GM12873 (cell line): ENCODE measurements around the gene CFAP74.

ENCODE experiments used
- TF ChIP-seq, protein P1 (sequence below): IDR thresholded peaks from 2 replicates; pipeline ENCODE4 v1.5.1; 2012; ENCODE audit warnings: low read depth, mild to moderate bottlenecking, moderate library complexity, low read length, control low read depth; ENCODE audit not compliant: insufficient read depth; ENCODE audit errors: missing control alignments

Gene CFAP74

DNA sequence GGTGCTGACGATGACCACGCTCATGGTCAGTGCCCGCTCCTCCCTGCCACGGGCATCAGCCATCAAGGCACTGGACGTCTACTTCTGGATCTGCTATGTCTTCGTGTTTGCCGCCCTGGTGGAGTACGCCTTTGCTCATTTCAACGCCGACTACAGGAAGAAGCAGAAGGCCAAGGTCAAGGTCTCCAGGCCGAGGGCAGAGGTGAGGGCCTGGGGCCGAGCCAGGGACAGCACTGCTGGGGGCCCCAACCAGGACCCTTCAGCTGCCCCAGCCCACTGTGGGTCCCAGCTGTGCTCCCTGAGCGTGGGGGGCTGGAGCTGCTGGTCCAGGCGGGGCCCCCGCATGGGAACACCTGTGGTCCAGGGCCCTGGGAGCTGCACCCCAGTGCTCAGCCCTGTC is 26.0 kb upstream of the CFAP74 start:
- TF ChIP-seq, protein P1, sequence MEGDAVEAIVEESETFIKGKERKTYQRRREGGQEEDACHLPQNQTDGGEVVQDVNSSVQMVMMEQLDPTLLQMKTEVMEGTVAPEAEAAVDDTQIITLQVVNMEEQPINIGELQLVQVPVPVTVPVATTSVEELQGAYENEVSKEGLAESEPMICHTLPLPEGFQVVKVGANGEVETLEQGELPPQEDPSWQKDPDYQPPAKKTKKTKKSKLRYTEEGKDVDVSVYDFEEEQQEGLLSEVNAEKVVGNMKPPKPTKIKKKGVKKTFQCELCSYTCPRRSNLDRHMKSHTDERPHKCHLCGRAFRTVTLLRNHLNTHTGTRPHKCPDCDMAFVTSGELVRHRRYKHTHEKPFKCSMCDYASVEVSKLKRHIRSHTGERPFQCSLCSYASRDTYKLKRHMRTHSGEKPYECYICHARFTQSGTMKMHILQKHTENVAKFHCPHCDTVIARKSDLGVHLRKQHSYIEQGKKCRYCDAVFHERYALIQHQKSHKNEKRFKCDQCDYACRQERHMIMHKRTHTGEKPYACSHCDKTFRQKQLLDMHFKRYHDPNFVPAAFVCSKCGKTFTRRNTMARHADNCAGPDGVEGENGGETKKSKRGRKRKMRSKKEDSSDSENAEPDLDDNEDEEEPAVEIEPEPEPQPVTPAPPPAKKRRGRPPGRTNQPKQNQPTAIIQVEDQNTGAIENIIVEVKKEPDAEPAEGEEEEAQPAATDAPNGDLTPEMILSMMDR: no peak

DNA sequence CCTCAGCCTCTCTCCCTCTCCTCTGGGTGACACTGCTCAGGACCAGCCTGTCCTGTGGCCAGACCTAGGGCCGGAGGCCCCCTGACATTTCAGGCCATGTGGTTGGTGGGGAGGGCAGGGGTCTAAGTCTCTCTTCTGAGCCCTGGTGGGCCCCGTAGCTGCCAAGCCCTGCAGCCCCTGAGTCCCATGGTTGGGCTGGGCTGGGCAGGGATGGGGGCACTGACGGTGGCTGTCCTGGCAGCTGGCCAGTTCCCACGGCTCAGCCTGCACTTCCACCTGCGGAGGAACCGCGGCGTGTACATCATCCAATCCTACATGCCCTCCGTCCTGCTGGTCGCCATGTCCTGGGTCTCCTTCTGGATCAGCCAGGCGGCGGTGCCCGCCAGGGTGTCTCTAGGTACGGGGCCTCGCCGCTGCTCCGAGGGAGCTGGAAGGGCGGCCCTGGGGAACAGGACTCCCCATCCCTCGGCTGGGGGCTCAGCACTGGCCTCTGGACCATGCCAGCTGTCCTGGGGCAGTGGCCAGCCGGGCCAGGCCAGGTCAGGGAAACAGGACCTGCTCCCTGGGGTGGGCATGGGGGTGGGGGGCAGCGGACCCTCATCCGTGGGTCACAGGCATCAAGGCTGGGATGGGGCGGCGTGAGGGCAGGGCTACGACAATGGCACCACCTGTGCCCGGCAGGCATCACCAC is 25.4 kb upstream of the CFAP74 start:
- TF ChIP-seq, protein P1: no peak

DNA sequence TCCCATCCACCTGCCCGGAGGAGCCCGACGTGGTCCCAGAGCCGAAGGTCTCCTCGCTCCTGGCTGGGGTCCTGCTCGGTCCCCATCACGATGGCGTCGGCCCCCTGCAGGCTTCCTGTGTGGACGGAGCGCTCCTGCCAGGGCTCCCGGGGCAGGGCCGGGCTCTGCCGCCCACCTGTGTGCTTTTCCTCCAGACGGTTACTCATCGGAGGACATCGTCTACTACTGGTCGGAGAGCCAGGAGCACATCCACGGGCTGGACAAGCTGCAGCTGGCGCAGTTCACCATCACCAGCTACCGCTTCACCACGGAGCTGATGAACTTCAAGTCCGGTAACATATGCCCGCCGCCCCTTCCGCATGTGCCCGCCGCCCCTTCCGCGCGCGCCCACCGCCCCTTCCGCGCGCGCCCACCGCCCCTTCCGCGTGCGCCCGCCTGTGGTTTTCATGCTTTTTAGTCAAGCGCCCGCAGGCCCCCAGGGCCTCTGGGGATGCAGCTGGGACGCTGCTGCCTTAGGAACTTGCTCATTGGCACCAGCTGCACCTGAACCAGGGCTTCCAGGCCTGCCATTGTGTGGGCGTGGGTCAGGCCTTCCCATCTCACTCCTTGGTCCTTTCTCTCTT is 24.5 kb upstream of the CFAP74 start:
- TF ChIP-seq, protein P1: no peak

DNA sequence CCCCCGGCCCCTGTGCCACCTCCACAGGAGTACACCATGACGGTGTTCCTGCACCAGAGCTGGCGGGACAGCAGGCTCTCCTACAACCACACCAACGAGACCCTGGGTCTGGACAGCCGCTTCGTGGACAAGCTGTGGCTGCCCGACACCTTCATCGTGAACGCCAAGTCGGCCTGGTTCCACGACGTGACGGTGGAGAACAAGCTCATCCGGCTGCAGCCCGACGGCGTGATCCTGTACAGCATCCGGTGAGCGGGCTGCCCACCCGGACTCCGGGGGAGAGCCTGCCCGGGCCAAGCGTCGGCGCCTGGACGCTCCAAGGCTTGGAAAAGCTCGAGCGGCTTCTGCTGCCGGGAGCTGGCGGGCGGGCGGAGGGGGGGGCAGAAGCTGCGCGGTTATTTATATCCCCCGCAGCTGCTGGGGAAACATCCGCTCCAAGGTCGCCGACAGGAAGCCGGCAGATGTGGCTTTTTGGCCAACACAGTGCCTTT is 21.9 kb upstream of the CFAP74 start:
- TF ChIP-seq, protein P1: no peak

DNA sequence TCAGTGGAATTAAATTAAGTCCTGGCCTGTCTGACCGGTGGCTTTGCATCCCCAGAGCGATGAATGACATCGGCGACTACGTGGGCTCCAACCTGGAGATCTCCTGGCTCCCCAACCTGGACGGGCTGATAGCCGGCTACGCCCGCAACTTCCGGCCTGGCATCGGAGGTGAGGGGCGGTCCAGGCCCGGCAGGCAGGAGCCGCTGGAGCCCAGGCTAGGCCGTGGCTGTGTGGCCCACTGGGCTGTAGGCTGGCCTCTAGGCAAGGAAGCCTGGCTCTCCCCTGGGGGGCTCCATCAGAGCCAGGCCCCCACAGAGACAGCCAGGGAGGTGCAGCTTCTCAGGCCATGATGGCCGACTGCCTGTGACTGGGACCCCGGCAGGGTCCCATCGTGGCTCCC is 21.3 kb upstream of the CFAP74 start:
- TF ChIP-seq, protein P1: no peak

DNA sequence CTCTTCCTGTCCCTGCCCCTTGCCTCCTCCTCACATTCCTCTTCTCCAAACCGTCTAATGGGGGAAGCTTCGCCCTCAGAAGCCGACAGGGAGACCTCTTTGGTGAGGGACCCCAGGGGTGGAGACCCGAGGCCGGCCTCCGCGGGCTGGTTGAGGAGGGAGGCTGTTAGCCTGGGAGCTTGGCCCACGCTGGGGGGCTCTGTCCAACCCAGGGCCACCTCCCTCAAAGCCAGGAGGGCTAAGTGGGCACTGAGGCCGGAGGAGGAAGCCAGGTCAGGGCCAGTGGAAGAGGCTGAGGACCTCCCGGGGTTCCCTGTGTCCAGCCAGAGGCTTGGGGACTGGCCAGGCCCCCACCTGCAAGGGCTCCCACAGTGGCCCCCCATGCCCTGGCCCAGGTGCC is 20.9 kb upstream of the CFAP74 start:
- TF ChIP-seq, protein P1: no peak

DNA sequence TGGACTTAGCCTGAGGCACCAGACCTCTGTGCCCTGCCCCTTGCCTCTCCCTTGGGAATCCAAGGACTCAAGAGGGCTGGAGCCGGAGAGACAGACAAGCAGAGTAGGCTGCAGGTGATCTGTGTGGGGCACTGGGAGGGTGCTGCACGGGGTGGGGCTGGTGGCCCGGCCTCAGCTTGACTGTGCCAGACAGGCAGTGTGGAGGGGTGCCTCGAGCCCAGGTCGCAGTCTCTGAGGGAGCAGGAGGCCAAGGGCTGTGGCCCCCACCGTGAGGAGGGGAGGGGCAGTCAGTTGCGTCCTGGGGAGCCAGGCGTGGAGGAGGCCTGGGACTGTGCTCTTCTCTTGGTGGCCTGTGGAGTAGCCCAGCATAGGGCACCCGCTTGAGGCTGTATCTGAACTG is 19.6 kb upstream of the CFAP74 start:
- TF ChIP-seq, protein P1: no peak
